ENCODE results near the gene STAG3. TPM values are rescaled to one million over a fixed set of nuclear protein-coding genes. Genes with fewer than 3 reads are reported as not detected.
"Not testable (repeated sequence)": the region's sequence is repeated elsewhere in the genome, so short reads cannot be mapped to it uniquely, and the experiment has no call there.

STAG3 gene
- total RNA-seq (2014; rRNA removed): 0.23 and 0.96 TPM in 2 replicates
- polyA plus RNA-seq (2012): 0.74 TPM

DNA sequence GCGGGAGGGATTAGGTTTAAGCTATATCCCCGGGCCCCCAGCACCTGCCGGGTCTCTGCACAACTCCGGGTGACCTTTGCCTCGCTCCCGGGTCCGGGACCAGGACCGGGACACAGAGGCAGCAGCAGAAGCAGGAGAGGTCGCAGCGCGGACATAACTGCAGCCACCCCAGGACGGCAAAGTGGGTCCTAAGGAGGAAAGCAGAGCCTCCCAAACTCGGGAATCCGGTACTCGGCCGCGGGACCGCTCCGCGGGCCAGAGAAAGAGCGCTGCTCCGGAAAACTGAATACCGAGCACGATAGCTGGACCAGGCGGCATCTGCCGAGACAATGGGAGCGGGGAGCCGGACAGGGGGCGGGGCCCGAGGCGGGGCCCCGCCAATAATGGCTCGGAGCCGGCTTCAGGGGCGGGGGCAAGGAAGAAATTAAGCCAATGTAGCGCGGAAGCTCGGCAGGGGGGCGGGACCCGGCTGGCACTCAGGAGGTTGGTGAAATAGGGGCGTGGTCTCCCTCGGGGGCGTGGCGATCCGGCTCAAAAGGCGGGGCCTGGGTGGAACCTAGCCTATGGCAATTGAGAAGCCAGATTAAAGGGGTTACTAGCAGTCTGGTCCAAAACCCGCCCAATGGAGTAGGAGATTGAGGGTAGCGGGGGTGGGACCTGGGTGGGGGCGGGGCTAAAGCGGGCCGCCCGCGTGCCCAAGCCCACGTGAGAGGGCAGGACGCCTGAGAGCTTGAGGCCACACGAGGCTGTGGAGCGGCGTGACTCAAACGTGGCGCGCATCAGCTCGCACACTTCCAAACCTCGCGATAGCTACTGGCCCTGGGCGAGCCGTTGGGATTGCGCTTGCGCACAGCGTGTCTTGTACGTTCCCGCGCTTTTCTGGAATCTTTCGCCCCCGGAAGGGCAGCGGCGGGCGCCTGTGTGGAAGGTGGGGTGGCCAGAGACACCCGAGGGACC lies at the start of gene STAG3, which contains the start of gene GPC2:
TSS of gene STAG3 (plus strand) at position 874 of the 957 bp plus-strand sequence. CDS start 2,639 bp downstream, outside the sequence.
TSS of gene GPC2 (minus strand) at position 337 of the 957 bp plus-strand sequence. CDS start at position 155, 182 bp downstream.
- peak; percentile 97 for DNase-seq (ENCODE audit: low read depth)

DNA sequence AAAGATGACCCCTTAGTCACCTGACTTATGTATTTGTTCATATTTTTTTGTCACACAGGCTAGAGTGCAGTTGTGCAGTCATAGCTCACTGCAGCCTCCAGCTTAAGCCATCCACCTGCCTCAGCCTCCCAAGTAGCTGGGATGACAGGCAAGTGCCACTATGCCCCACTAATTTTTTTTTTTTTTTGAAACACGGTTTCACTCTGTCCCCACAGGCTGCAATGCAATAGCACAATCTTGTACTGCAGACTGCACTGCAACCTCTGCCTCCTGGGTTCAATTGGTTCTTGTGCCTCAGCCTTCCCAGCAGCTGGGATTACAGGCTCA lies 49.1 kb upstream of the STAG3 start:
- DNase-seq (ENCODE audit: low read depth): no peak

- not testable (repeated sequence) for DNase-seq (ENCODE audit: low read depth)
Observed at GRCh38 chr7:100130220-100130607, 47.5 kb upstream of the STAG3 start.

DNA sequence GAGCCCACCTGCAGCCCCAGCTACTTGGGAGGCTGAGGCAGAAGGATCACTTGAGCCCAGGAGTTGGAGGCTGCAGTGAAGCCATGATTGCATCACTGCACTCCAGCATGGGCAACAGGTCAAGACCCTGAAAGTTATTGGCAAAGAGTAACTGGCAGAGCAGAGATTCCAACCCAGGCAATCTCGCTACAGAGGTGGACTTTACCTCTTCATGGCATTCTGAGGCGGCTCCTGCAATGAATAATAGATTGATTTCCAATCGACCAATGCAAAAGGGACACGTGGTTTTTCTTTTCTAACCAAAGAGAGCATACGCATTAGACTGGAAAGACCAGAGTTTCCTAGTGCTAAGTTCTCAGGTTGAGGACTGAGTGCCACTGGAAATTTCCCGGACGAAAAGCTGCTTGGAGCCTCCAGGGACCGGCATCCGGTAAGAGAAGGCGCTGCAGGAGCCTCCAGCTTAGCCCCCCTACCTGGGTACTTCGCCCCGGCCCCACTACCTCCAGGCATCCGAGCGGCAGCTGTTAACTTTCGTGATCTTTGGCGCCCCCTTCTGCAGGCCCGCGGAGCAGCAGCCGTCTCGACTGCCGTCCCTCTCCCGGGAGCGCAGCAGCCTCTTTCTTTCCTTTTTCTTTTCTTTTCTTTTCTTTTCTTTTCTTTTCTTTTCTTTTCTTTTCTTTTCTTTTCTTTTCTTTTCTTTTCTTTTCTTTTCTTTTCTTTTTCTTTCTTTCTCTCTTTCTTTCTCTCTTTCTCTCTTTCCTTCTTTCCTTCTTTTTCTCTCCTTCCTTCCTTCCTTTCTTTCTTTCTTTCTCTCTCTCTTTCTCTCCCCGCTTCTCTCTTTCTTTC lies 46.9 kb upstream of the STAG3 start:
- peak; percentile 45 for DNase-seq (ENCODE audit: low read depth)

GRCh38 chr7:100132126-100132525 lies 45.6 kb upstream of the STAG3 start:
- no peak for DNase-seq (ENCODE audit: low read depth)

- peak; percentile 62 for DNase-seq (ENCODE audit: low read depth)
Observed at GRCh38 chr7:100132697-100133151, 45.0 kb upstream of the STAG3 start.

GRCh38 chr7:100137851-100138760 lies 39.6 kb upstream of the STAG3 start:
- DNase-seq (ENCODE audit: low read depth): no peak

GRCh38 chr7:100141555-100141949 lies 36.2 kb upstream of the STAG3 start:
- no peak for DNase-seq (ENCODE audit: low read depth)

DNA sequence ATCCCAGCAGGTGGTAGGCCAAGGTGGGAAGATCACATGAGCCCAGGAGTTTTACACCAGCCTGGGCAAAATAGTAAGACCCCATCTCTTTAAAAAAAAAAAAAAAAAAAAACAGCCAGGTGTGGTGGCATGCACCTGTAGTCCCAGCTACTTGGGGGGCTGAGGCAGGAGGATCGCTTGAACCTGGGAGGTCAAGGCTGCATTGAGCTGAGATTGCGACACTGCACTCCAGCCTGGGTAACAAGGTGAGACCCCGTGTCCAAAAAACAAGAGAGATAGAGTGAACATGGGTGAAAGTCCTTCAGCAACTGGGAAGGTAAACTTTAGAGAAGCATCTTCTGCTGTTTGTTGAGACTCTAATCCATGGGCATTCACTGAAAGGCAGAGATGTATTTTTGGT lies 35.3 kb upstream of the STAG3 start:
- DNase-seq (ENCODE audit: low read depth): no peak

- DNase-seq (ENCODE audit: low read depth): not testable (repeated sequence)
Observed at GRCh38 chr7:100146350-100146749, 31.4 kb upstream of the STAG3 start.

DNA sequence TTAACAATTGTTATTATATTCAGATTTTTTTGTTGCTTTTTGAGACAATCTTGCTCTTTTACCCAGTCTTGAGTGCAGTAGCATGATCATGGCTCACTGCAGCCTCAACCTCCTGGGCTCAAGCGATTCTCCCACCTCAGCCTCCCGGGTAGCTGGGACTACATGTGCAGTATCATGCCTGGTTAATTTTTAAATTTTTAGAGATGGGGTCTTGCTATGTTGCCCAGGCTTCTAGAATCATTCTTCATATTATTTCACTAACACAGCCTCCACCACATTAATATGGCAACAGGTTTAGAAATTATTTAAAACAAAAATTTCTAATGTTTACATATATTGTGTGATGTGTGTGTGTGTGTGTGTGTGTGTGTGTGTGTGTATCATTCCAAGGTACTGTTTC lies 30.4 kb upstream of the STAG3 start:
- no peak for DNase-seq (ENCODE audit: low read depth)

DNA sequence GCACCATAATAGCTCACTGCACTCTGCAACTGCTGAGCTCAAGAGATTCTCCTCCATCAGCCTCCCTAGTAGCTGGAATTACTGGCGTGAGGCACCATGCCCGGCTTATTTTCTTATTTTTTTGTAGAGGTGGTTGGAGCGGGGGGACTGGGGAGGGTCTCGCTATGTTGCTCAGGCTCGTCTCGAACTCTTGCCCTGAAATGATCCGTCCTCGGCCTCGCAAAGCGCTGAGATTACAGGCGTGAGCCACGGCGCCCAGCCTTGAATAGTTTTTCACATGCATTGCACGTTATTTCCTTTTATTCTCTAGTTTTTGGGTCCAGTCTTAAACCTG lies 29.5 kb upstream of the STAG3 start:
- no peak for DNase-seq (ENCODE audit: low read depth)

GRCh38 chr7:100148559-100149328 lies 29.0 kb upstream of the STAG3 start, which contains the start of gene LAMTOR4:
Gene LAMTOR4 (plus strand): TSS chr7:100148918. CDS start chr7:100148973, 55 bp downstream.
- peak; percentile 99 for DNase-seq (ENCODE audit: low read depth)

DNA sequence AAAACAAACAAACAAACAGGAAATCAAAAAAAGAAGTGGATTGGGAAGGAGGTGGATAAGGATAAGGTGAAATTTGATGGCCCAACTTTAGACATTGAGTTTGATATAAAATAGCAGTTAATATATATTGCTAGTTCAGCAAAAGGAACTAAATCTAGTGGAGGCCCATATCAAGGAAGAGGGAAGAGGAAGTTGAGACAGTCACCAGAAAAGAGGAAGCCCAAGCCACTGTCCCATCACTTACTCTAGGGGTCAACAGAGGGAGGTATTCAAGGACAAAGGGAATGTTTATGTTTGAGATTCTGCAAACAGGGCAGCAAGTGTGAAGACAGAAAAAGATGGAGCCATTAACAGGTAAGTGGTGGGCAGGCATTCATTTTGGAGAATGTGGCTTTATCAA lies 25.3 kb upstream of the STAG3 start:
- no peak for DNase-seq (ENCODE audit: low read depth)

GRCh38 chr7:100152937-100153666 lies 24.6 kb upstream of the STAG3 start:
- no peak for DNase-seq (ENCODE audit: low read depth)

DNA sequence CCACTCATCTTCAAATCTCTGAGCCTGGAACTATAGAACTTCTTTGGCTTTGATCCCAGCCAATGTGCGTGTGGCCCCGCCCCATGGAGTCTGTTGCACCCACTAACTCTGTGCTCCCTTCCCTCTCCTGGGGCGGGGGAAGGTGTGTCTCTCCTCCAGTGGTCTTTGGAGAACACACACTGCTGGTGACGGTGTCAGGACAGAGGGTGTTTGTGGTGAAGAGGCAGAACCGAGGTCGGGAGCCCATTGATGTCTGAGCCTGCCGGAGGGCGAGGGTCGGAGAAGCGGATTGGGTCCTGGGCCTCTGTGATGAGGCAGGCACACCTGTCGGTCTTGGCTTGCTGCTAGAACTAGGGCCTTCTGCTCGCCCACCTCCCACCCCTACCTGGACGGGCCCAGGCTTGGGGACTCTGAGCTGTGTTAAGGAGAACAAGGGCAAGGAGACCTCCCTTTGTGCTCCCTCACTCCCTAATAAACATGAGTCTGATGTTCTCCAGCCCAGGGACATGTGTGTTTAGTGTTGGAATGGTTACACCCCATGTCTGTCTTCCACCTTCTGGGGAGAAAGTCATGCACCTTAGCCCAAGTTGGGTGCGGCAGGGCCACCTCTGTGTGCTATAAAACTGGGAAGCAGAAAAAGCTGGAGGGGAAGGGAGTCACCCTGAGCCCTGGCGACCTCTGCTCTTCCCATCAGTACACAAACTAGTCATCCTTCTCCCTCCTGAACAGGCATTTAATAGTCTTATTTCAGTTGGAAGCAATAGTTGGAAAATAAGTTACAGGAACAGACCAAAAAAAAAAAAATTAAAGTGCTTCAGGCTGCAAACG lies 23.8 kb upstream of the STAG3 start:
- DNase-seq (ENCODE audit: low read depth): no peak

DNA sequence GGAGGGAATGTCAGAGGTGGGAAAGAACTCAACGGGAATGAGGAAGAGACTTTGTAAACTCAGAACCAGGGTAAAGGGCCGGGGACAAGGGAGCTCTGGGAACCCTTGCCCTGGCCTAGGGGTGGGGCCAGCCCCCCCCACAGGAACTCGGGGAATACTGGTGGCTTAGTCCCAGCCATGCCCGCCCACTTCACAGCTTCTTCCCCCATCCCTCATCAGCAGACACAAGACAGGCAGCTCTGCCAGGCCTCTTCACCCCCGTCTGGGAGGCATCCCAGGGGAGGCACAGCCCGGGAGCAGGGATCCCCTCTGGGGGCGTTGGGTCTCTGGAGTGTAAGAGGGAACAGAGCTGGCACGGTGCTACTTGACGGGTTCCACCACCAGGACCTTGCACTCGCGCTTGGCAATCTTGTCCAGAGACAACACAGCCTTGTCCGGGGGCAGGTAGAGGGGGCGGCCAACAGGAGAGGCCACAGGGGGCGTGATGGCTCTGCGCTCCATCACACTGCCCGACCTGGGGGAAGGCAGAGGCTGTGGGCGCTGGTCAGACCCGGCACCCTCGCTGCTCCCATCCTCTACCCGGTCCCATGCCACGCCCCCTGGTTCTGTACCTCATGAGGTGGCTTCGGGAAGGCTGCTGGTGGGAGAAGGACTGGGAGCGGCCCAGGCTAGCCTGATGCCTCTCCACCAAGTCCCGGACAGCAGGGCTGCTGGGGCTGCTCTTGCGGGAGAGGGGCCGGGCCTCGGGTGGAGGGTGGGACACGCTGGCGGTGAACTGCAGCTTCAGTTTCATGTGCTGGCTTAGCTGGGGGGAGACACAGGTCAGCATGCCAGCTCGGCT lies 22.8 kb upstream of the STAG3 start:
- no peak for DNase-seq (ENCODE audit: low read depth)

Measured in LHCN-M2 (cell line).